Epithelial cell of proximal tubule (primary cell): ENCODE measurements around the gene LRRFIP2. TPM values are rescaled to one million over a fixed set of nuclear protein-coding genes. Genes with fewer than 3 reads are reported as not detected.

ENCODE experiments used
- DNase-seq: peaks from one replicate; pipeline ENCODE4 v3.0.0-alpha.2; 2011; ENCODE audit warnings: low read depth
- H3K4me3 ChIP-seq: 2 replicates; pipeline ENCODE4 v1.5.1; 2011; ENCODE audit warnings: low read depth, mild to moderate bottlenecking, low read length
- total RNA-seq: library from RNA; depleted of rRNA; stranded (reverse); fragments of >200 nt; gene quantifications from 2 replicates; pipeline ENCODE4 v1.2.3, GENCODE V29; 2015
- TF ChIP-seq, protein P1 (sequence below): conservative IDR thresholded peaks from 2 replicates; pipeline ENCODE4 v1.5.1; 2012; ENCODE audit warnings: low read depth, mild to moderate bottlenecking, low read length

Gene LRRFIP2
- total RNA-seq, 1 donor from 2014 or later: 69.6 TPM

GRCh38 chr3:37041546-37042195 is 132.7 kb downstream of the LRRFIP2 start:
- H3K4me3 ChIP-seq: no peak overlapping the region
- TF ChIP-seq, protein P1, sequence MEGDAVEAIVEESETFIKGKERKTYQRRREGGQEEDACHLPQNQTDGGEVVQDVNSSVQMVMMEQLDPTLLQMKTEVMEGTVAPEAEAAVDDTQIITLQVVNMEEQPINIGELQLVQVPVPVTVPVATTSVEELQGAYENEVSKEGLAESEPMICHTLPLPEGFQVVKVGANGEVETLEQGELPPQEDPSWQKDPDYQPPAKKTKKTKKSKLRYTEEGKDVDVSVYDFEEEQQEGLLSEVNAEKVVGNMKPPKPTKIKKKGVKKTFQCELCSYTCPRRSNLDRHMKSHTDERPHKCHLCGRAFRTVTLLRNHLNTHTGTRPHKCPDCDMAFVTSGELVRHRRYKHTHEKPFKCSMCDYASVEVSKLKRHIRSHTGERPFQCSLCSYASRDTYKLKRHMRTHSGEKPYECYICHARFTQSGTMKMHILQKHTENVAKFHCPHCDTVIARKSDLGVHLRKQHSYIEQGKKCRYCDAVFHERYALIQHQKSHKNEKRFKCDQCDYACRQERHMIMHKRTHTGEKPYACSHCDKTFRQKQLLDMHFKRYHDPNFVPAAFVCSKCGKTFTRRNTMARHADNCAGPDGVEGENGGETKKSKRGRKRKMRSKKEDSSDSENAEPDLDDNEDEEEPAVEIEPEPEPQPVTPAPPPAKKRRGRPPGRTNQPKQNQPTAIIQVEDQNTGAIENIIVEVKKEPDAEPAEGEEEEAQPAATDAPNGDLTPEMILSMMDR: no peak
- no peak for DNase-seq

- no peak for DNase-seq
- TF ChIP-seq, protein P1: no peak
- H3K4me3 ChIP-seq: no peak overlapping the region
Measured at GRCh38 chr3:37040231-37040630, 134.2 kb downstream of the LRRFIP2 start.

DNA sequence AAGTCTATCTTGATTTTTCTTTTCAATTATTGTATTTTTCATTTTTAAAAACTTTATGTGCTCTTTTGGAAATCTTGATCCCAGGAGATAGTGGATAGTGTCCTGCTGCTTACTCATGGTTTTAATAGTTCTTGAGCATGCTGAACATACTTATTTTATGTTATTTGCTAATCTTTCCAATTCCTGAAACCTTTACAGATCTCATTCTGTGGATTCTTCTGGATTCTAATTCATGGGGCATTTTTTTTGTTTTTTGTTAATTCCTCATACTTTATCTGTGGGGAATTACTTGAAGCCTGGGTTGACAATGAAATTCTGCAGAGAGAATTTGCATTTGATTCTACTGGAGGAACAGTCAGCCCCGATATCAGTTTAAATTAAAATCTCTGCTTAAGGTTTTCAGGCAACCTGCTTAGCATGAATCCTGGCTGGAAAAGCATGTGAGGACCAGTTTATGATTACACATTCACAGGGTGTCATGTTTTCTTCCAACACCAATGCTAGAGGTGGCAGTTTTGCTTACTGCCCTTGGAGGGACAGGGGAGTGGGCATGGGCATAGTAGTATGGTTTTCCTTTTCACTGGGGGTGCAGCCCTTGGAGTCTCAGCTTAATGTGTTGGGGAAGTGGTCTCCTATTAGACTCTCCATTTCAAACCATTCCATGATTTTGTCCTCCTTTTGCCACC is 135.1 kb downstream of the LRRFIP2 start:
- no peak overlapping the region for H3K4me3 ChIP-seq
- no peak for DNase-seq
- TF ChIP-seq, protein P1: no peak

- no peak for DNase-seq
- no peak overlapping the region for H3K4me3 ChIP-seq
- TF ChIP-seq, protein P1: no peak
Measured at GRCh38 chr3:37037352-37037751, 137.0 kb downstream of the LRRFIP2 start.

GRCh38 chr3:37032961-37033360 is 141.4 kb downstream of the LRRFIP2 start:
- TF ChIP-seq, protein P1: no peak
- no peak for DNase-seq
- no peak overlapping the region for H3K4me3 ChIP-seq

DNA sequence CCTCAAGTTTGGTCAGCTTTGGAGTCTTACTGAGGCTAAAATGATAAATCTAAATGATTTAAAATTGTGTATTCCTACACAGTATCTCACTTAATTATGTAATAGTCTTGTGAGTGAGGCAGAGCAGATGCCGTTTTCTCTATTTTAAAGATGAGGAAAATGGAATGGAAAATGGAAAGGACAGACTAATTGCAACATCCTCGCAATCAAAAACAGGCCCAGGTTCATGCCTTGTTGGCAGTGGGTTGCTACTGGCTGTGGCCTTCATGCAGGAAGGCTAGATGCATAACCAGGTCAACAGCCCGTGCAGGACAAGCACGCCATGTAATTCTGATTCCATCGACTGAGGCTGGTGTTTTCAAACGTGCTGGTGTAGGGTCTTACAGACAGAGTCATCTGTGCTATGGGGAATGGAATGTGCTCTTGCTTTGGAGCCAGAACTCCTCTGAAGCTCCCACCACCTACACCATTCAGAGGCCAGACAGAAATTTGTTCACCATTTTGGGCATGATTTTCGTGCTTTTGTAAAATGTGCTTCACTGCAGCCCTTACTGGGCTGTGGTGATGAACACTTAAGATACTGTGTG is 143.2 kb downstream of the LRRFIP2 start:
- no peak overlapping the region for H3K4me3 ChIP-seq
- DNase-seq: no peak
- TF ChIP-seq, protein P1: no peak
